ENCODE data around the gene NRG3.

DNA sequence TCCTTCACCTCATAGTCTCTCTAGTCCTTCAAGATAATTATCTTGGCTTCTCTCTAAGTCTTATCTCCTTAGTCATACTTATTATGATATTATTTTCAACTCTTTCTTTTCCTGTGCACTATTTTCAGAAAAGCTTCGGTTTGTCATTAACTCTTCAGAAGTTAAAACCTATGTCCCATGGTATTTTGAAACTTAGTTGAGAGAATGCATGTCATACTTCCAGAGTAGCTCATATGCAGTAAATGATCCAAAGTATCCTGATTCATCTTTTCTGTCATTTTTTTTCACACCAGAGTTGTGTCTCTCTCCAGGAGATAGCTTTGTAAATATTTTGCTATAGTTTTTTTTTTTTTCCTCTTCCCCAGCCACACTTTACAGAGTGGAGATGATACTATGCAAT lies 1008.6 kb downstream of the NRG3 start:
- TF ChIP-seq, protein P1, sequence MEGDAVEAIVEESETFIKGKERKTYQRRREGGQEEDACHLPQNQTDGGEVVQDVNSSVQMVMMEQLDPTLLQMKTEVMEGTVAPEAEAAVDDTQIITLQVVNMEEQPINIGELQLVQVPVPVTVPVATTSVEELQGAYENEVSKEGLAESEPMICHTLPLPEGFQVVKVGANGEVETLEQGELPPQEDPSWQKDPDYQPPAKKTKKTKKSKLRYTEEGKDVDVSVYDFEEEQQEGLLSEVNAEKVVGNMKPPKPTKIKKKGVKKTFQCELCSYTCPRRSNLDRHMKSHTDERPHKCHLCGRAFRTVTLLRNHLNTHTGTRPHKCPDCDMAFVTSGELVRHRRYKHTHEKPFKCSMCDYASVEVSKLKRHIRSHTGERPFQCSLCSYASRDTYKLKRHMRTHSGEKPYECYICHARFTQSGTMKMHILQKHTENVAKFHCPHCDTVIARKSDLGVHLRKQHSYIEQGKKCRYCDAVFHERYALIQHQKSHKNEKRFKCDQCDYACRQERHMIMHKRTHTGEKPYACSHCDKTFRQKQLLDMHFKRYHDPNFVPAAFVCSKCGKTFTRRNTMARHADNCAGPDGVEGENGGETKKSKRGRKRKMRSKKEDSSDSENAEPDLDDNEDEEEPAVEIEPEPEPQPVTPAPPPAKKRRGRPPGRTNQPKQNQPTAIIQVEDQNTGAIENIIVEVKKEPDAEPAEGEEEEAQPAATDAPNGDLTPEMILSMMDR (IDR thresholded peaks at IDR 0.05): no peak
- TF ChIP-seq POLR2AphosphoS5 (IDR thresholded peaks at IDR 0.05; ENCODE audit: low read depth, low read length): no peak

All from Panc1 (cell line).